Stimulated activated CD4-positive, alpha-beta T cell treated with anti-CD3 and anti-CD28 coated beads, TNF-alpha, amount 100 ng/mL, for 24 hours (primary cell): ENCODE data around the gene RALY.
"Not testable (repeated sequence)": the region's sequence is repeated elsewhere in the genome, so short reads cannot be mapped to it uniquely, and the experiment has no call there.

Source experiments
- DNase-seq, 3 experiments: peaks; one replicate each; pipeline ENCODE4 v3.0.0-alpha.2; 2020; ENCODE audit warnings: low read depth in 3 of 3

Gene RALY

DNA sequence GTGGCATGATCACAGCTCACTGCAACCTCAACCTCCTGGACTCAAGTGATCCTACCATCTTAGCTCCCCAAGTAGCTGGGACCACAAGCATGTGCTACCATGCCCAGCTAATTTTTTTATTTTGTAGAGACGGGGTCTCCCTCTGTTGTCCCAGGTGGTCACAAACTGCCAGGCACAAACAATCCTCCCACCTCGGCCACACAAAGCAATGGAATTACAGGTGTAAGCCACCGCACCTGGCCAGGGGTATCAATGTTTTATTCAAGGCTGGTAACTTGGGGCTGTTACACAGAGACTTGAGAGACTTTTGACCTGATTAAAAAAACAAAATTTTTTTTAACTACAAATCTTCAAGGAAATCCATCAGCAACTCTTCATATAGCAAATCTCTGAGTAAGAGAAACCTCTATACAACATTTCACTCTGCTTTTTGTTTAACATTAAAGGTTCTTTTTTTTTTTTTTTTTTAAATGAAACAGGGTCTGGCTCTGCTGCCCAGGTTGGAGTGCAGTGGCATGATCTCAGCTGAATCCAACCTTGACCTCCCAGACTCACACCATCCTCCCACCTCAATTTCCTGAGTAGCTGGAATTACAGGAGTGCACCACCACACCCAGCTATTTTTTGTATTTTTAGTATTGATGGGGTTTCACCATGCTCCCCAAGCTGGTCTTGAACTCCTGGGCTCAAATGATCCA lies 112.4 kb downstream of the RALY start:
- DNase-seq = no peak

DNA sequence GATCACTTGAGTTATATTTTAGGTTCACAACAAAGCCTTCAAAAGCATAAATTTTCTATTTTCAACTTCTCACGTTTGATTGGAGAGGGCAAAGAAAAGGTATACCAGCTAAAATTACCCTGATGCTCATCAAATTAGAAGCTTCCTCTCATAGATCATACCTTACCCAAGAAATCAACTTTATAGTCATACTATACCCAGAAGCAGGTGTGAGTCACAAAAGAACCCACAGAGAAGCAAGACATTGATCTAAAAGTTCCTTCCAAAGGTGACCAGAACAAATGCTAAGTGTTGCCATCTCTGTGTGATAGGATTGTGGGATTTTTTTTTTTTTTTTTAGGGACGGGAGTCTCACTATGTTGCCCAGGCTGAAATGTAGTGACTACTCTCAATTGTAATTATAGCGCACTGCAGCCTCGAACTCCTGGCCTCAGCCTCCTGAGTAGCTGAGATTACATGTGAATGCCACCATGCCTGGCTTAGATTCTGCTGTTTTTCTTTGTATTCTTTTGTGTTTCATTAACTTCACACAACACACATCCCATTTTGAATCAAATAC lies 115.0 kb downstream of the RALY start:
- DNase-seq = no peak

DNA sequence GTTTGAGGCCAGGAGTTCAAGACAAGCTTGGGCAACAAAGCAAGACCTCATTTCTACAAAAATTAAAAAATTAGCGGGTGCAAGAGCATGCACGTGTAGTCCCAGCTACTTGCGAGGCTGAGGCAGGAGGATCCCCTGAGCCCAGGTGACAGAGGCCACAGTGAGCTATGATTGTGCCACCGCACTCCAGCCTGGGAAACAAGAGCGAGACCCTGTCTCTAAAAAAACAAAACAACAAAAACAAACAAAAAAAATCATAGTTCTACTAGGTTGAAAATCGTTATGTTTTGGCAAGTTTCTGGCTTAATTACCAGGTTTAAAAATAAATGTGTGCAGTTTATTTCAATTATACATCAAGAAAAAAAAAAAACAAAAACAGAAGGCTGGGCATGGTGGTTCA lies 115.7 kb downstream of the RALY start:
- no peak for DNase-seq

DNA sequence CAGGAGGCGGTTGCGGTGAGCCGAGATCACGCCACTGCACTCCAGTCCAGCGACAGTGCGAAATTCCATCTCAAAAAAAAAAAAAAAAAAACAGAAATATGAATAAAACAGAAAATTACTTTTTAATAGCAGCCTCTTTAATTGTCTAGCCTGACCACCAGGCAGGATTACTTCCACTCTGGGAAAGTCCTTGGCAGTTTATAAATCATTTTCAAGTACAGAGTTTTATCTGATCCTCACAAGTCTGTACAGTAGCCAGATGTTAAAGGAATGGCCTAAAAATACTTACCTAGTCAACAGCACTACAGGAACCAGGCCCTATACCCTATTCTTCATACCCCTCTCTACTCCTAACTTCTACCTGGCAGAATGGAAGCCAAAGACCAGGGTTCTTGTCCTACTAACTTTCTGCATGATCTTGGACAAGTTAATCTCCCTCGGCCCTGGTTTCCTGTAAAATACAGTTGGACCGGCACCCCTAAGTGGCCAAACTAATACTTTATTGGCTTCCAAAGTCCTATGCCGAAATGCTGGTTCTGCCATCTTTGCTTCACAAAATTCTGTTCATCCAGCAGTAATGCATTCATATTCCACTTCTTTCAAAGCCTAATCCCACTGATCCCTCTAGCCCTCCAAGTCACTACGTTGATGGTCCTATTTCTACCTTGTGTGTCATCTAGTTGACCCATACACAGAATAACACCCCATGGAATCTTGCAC lies 116.5 kb downstream of the RALY start:
- no peak for DNase-seq

DNA sequence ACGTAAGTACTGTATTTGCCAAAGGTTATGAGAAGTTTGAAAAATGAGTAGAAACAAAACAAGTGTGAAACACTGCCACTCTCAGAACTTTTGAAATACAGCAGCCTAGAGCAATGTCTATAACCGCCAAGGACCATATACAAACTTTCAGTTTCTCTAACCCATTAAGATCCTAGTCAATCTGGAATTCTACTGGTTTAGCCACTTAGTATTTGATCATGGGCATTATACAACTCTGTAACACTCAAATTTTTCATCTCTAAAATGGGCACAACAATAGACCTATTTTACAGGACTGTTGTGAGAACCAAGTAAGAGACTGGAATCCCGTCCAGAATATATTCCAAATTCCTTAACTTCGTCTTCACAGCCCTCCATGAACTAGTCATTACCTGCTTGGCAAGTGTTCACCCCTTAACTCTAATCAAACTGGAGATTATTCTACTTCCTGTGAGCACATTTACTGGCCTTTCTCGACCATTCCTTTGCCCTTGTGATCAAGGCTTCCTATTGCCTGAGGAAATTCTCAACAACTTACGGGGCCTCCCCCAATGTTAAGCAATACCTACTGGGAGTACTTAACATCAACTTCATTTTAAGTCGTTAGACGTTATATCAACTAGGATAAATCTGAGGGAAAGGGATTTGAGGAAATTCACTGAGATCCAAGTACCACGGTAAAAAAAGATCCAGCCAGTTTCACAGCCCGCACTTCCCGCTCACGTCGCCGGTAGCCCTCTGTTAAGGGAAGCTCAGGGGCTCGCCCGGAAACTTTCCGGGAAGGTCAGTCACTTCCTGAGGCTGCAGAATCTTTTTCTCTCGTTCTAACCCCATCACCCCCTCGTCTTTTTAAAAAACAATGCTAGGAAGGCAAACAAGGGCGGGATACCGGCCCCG lies 117.3 kb downstream of the RALY start:
- no peak for DNase-seq

DNA sequence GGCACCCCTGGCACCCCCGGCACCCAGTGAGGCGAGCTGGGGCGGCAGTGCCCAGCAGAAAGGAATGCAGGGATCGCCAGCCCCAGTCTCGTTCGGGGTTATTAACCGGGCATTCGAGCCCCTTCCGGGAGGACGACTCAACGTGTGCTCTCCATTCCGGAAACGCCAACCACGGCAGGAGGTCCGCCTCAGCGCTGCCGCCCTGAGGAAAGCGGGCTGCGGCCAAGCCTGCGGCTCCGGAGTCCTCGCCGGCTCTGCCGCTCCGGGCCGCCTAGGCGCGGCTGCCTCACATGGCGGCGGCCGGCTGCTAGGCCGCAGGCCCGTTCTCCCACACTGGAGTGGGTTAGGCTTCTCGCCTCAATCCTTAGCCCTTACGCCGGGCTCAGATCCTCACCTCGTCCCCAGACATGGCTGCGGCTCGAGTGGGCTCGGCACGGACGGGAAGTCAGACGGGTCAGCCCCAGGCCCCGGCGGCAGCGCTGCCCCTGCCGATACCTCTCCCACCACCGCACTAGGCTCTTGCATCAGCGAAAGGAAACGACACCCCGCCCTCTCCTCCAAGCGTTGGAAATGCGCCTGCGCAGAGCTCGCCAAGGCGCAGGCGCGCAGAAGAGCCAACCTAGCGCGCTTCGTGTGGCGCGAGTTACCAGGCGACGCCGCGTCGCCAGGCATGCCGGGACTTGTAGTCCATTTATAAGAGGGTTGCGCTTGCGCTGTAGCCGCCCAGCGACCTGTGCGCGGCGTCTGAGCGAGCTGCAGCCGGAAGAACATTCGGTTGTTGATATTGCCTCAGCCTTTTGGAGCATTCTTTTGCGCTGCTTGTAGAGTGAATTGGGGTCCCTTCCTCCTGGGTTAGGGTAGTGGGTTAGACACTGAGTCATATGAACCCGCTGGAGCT lies 118.2 kb downstream of the RALY start, which contains the start of gene EIF2S2:
EIF2S2 (minus strand) TSS at position 542 of the 898 bp plus-strand sequence; CDS start at position 409, 133 bp downstream.
- peak; percentile 88 to 92 (median 88) for DNase-seq

DNA sequence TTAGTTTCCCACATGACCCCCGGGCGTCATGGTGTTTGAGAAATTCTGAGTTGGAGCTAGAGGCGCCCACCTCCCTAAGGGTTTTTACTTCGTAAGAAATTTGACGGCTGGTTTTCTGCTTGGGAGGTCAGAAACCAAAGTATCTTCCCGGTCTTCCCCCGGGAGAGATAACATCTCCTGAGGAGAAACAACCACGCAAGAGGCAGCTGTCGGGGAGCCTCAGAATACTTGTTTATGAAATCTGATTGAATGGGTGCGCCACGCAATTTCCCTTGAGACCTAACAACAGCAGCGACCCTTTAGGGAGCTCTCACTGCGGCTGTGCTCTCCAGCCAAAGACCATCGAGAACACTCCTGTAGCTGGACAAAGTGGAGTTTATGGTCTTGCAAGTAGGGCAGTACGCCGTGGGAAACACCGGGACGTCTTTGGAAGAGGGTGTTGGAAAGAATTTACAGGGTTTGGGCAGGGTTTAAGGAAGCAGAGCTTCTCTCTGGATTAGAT lies 118.9 kb downstream of the RALY start:
- no peak for DNase-seq

DNA sequence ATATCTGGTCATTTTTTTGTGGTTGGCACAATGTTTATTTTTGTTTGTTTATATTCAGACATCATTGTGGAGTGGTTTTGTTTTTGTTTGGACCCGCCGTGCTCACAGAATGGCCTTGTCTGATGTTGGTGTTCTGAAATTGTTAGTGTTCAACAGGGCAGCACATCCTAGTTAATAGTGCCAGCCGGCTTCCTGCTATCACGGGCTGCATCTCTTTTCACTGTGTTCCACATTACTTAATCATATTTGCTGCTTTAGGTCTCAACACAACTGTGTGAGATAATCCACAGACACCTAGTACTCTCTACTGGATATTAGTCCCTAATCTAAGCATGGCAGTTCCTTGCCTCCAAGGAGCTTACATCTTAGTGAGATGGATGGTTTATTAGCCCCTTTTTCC lies 121.1 kb downstream of the RALY start:
- DNase-seq = no peak

DNA sequence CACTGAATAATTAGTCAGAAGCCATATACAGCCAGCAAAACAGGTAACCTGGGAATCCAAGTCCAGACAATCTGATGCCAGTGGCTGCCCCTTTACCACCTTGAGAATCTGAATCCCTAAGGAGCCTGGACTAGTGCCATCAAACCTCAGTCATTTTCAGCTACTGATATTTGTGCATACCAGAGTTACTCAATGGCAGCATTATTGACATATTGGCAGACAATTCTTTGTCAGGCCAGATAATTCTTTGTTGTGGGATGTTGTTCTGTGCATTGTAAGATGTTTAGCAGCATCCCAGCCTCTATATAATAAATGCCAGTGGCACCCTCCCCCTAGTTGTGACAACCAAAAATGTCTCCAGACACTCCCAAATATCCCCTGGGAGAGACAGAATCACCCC lies 121.5 kb downstream of the RALY start:
- DNase-seq = no peak

DNA sequence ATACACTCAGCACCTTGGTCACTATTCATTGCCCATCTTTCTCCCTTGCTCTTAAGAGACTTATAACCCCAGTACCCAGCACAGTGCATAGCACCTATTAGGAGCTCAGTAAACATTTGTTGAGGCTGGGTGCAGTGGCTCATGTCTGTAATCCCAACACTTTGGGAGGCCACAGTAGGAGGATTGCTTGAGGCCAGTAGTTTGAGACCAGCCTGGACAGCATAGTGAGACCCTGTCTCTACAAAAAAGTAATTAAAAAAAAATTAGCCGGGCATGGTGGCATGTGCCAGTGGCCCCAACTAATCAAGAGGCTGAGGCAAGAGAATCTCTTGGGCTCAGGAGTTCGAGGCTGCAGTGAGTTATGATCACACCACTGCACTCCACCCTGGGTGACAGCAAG lies 126.5 kb downstream of the RALY start:
- no peak for DNase-seq

DNA sequence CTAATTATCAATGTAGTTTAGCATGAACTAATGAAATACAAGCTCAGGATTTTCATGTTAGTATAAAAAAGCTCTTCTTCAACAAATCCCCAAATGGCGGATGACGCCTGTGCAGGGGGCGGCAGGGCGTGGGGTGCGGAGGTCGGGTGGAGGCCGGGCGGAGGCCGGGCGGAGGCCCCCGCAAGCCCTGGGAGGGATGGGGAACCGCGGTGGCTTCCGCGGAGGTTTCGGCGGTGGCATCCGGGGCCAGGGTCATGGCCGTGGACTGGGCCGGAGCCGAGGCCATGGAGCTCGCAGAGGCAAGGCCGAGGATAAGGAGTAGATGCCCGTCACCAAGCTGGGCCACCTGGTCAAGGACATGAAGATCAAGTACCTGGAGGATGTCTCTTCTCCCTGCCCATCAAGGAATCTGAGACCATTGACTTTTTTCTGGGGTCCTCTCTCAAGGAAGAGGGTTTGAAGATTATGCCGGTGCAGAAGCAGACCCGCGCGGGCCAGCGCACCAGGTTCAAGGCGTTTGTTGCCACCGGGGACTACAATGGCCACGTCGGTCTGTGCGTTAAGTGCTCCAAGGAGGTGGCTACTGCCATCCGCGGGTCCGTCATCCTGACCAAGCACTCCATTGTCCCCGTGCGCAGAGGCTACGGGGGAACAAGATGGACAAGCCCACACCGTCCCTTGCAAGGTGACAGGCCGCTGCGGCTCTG lies 128.7 kb downstream of the RALY start:
- DNase-seq = no peak

DNA sequence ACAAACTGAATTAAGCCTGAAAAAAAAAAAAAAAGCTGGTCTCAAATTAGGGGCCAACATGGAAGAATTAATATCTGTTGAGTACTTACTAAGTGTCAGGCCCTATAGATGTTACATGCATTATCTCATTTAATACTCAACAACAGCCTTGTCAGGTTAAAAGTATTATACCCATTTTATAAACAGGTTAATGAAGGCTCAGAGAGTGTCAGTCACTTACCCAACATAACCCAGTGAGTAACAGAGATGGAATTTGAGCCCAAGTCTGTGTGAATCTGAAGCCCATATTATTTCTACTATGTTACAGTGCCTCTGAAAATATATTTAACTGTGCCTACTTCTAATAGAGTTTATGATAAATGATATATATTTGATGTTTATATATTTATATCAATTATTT lies 129.6 kb downstream of the RALY start:
- no peak for DNase-seq

DNA sequence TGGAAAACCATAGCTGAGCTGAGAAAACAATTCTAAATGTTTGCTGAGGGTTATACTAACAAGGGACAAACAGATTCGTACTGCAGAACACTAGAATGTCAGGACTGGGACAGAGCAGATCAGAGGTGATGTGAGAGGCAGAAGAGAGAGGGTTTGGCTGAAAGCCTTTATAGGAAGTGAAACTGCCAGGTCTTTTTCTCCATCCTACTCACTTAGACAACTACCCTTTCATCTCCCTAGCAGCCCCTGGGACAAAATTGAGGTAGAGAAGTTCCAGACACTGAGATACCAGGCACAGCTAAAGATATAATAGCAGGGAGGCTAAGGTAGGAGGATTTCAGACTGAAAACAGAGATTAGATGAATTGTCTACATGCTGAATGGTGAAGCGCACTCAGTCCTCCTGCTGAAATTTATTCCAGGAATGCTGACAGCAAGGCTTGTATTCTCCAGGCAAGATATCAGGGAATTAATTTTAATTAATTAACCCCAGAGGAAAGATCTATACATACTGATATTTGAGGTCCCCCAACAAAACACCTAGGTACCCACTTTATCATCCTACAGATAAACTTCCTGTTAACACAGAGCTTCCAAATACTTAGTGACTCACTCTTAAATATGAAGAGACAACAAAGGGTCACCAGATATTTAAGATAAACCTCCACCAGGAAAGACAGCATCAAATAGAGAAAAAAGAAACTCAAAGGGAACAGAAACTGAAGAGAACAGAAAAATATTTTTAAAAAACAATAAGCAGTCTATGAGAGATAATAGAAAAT lies 130.9 kb downstream of the RALY start:
- no peak for DNase-seq

DNA sequence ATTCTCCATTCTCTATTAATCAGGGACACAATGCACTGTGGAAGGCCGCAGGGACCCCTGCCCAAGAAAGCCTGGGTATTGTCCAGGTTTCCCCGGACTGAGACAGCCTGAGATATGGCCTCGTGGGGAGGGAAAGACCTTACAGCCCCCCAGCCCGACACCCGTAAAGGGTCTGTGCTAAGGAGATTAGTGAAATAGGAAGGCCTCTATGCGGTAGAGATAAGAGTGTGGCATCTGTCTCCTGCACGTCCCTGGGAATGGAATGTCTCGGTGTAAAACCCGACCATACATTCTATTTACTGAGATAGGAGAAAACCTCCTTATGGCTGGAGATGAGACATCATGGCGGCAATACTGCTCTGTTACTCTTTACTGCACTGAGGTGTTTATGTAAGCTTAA lies 134.1 kb downstream of the RALY start:
- DNase-seq = no peak

DNA sequence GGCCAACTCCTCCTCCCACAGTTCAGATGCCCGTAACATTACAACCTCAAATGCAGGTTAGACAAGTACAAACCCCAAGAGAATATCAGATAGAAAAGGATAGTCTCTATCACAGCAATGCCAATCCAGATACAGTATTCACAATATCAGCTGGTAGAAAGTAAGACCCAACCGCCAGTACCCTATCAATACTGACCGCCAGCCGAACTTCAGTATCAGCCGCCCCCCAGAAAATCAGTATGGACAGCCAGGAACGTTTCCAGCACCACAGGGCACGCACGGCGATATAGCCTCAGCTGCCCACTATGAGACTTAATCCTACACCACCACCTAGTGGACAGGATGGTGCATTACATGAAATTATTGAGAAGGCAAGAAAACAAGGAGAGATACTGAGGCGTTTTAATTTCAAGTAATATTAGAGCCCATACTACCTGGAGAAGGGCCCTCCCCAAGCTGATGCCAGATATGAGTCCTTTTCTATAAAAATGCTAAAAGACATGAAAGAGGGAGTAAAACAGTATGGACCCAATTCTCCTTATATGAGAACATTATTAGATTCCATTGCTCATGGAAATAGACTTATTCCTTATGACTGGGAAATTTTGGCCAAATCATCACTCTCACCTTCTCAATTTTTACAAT lies 135.9 kb downstream of the RALY start:
- peak; percentile 22 to 46 (median 25) for DNase-seq

DNA sequence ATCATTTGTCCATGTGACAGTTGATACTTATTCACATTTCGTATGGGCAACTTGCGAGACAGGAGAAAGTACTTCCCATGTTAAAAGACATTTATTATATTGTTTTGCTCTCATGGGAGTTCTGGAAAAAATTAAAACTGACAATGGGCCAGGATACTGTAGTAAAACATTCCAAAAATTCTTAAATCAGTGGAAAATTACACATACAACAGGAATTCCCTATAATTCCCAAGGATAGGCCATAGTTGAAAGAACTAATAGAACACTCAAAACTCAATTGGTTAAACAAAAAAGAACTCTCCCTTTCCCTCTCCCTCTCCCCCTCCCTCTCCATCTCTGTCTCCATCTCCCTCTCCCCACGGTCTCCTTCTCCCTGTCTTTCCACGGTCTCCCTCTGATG lies 137.8 kb downstream of the RALY start:
- DNase-seq = no peak

DNA sequence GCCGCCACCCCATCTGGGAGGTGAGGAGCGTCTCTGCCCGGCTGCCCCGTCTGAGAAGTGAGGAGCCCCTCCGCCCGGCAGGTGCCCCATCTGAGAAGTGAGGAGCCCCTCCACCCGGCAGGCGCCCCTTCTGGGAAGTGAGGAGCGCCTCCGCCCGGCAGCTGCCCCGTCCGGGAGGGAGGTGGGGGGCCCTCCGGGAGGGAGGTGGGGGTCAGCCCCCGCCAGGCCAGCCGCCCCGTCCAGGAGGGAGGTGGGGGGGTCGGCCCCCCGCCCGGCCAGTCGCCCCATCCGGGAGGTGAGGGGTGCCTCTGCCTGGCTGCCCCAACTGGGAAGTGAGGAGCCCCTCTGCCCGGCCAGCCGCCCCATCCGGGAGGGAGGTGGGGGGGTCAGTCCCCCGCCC lies 138.8 kb downstream of the RALY start:
- DNase-seq = not testable (repeated sequence)

DNA sequence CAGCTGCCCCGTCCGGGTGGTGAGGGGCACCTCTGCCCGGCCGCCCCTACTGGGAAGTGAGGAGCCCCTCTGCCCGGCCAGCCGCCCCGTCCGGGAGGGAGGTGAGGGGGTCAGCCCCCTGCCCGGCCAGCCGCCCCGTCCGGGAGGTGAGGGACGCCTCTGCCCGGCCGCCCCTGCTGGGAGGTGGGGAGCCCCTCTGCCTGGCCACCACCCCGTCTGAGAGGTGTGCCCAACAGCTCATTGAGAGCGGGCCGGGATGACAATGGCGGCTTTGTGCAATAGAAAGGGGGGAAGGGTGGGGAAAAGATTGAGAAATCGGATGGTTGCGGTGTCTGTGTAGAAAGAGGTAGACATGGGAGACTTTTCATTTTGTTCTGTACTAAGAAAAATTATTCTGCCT lies 139.2 kb downstream of the RALY start:
- DNase-seq = not testable (repeated sequence)

DNA sequence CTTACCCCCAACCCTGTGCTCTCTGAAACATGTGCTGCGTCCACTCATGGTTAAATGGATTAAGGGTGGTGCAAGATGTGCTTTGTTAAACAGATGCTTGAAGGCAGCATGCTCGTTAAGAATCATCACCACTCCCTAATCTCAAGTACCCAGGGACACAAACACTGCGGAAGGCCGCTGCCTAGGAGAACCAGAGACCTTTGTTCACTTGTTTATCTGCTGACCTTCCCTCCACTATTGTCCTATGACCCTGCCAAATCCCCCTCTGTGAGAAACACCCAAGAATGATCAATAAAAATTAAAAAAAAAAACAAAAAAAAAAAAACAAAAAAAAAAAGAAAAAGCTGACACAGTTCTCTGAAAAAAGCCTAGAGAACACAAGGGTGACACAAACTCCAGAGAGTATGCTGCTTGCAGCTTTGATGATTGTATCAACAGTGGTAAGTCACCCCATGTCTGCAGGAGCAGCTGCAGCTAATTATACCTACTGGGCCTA lies 139.7 kb downstream of the RALY start:
- DNase-seq = not testable (repeated sequence)
